Measurements from ENCODE around the gene PROSER3.

- no peak for TF ChIP-seq CTCF (conservative IDR thresholded peaks at IDR 0.05; ENCODE audit: low read depth in 2 of 2)
- no peak for TF ChIP-seq ZNF114 (CRISPR knock-in tag; IDR thresholded peaks at IDR 0.05)
- TF ChIP-seq REST (IDR thresholded peaks at IDR 0.05; ENCODE audit: unreplicated experiment): no peak
- TF ChIP-seq POLR2AphosphoS5 (IDR thresholded peaks at IDR 0.05; ENCODE audit: low read depth): no peak
- TF ChIP-seq EZH2 (IDR thresholded peaks at IDR 0.05; ENCODE audit: low read depth, unreplicated experiment): no peak
- TF ChIP-seq EZH2phosphoT487 (IDR thresholded peaks at IDR 0.05; ENCODE audit: unreplicated experiment): no peak
These were observed 22.7 kb downstream of the PROSER3 start for GRCh38 chr19:35780717-35781116.

Data from GM23338 (cell line).